IMR-90 (cell line): Measurements from ENCODE around the gene SLC10A3. TPM values are rescaled to one million over a fixed set of nuclear protein-coding genes. Genes with fewer than 3 reads are reported as not detected.

Experiments used
- ATAC-seq: fragments of 200-7000 bp; cut with Tn5 transposase; 2 replicates; pipeline ENCODE4 v1.9.1; 2020; ENCODE audit warnings: low read depth, mild to moderate bottlenecking, moderate library complexity
- BruUV-seq: library from RNA; stranded (reverse); fragments of 400-500 nt; replicated peaks from 2 replicates; lab custom pipeline; 2021; lab: Mats Ljungman, UMichigan
- CTCF ChIA-PET: fragments of 300-600 bp; formaldehyde crosslinking; extraction: SDS; loops from one replicate; lab custom pipeline; 2021; ENCODE audit warnings: antibody characterized with exemption; lab: Yijun Ruan, JAX
- POLR2A ChIA-PET: fragments of 300-600 bp; sonication (Branson Sonifier 250); formaldehyde crosslinking; loops from one replicate; lab custom pipeline; 2022; ENCODE audit warnings: antibody characterized with exemption; ENCODE audit not compliant: unreplicated experiment; lab: Charles Lee
- DNase-seq: peaks from one replicate; pipeline ENCODE4 v3.0.0; 2013
- H2AFZ ChIP-seq: replicated peaks from 2 replicates; pipeline ENCODE3; 2013; ENCODE audit warnings: low read length, mild to moderate bottlenecking; ENCODE audit not compliant: poor library complexity
- H2AK5ac ChIP-seq: 2 replicates; pipeline ENCODE4 v1.6.1; 2013; ENCODE audit warnings: low read depth, low read length, inconsistent platforms
- H2AK9ac ChIP-seq: replicated peaks from 2 replicates; pipeline ENCODE3; 2013; ENCODE audit warnings: mild to moderate bottlenecking, low read depth, low read length, moderate library complexity; ENCODE audit not compliant: poor library complexity
- H2BK120ac ChIP-seq: 2 replicates; pipeline ENCODE4 v1.6.1; 2013; ENCODE audit warnings: low read depth, low read length, inconsistent platforms
- H2BK15ac ChIP-seq: 3 replicates; pipeline ENCODE4 v1.6.1; 2013; ENCODE audit warnings: low read depth, low read length, inconsistent platforms
- H2BK20ac ChIP-seq: 2 replicates; pipeline ENCODE4 v1.6.1; 2013; ENCODE audit warnings: low read depth, mild to moderate bottlenecking, inconsistent platforms, low read length, moderate library complexity
- H2BK5ac ChIP-seq: 2 replicates; pipeline ENCODE4 v1.6.1; 2013; ENCODE audit warnings: mild to moderate bottlenecking, low read depth, low read length, inconsistent platforms; ENCODE audit not compliant: poor library complexity, severe bottlenecking
- H3K14ac ChIP-seq: replicated peaks from 2 replicates; pipeline ENCODE4 v1.6.1; 2013; ENCODE audit warnings: low read depth, low read length, inconsistent platforms
- H3K18ac ChIP-seq: 2 replicates; pipeline ENCODE4 v1.6.1; 2013; ENCODE audit warnings: low read depth, low read length, control low read depth
- H3K23ac ChIP-seq: 2 replicates; pipeline ENCODE4 v1.6.1; 2013; ENCODE audit warnings: low read depth, low read length, inconsistent platforms
- H3K27ac ChIP-seq: 2 replicates; pipeline ENCODE4 v1.5.1; 2013; ENCODE audit warnings: mild to moderate bottlenecking, control low read depth, low read length; ENCODE audit not compliant: insufficient read depth
- H3K27me3 ChIP-seq: 2 replicates; pipeline ENCODE4 v1.6.1; 2013; ENCODE audit warnings: low read length; ENCODE audit not compliant: control insufficient read depth, insufficient read depth
- H3K36me3 ChIP-seq: 2 replicates; pipeline ENCODE4 v1.6.1; 2013; ENCODE audit warnings: low read length, mixed read lengths; ENCODE audit not compliant: control insufficient read depth, insufficient read depth
- H3K4ac ChIP-seq: 2 replicates; pipeline ENCODE4 v1.6.1; 2013; ENCODE audit warnings: low read depth, low read length, inconsistent platforms
- H3K4me1 ChIP-seq: 2 replicates; pipeline ENCODE4 v1.6.1; 2013; ENCODE audit warnings: low read length, mixed read lengths; ENCODE audit not compliant: control insufficient read depth, insufficient read depth
- H3K4me2 ChIP-seq: 2 replicates; pipeline ENCODE4 v1.6.1; 2013; ENCODE audit warnings: low read depth, mild to moderate bottlenecking, control low read depth, low read length, moderate library complexity
- H3K4me3 ChIP-seq: 2 replicates; pipeline ENCODE4 v1.5.1; 2013; ENCODE audit warnings: low read depth, mild to moderate bottlenecking, control low read depth, low read length, moderate library complexity; ENCODE audit not compliant: insufficient read depth
- H3K56ac ChIP-seq: 2 replicates; pipeline ENCODE4 v1.6.1; 2013; ENCODE audit warnings: low read length, inconsistent platforms; ENCODE audit not compliant: insufficient read depth; ENCODE audit errors: extremely low read depth
- H3K79me1 ChIP-seq, 2 experiments: 2 replicates each; pipeline ENCODE4 v1.6.1; 2013; ENCODE audit warnings: low read length in 2 of 2, inconsistent platforms in 1 of 2, low read depth in 1 of 2
- H3K9ac ChIP-seq: 2 replicates; pipeline ENCODE4 v1.6.1; 2013; ENCODE audit warnings: low read depth, low read length, control low read depth
- H3K9me1 ChIP-seq: 2 replicates; pipeline ENCODE4 v1.6.1; 2013; ENCODE audit warnings: low read length, inconsistent platforms; ENCODE audit not compliant: insufficient read depth
- H3K9me3 ChIP-seq: 2 replicates; pipeline ENCODE4 v1.6.1; 2013; ENCODE audit warnings: low read length; ENCODE audit not compliant: control insufficient read depth, insufficient read depth
- H4K20me1 ChIP-seq: 2 replicates; pipeline ENCODE4 v1.6.1; 2013; ENCODE audit warnings: low read length, inconsistent platforms; ENCODE audit not compliant: insufficient read depth
- H4K5ac ChIP-seq: 2 replicates; pipeline ENCODE4 v1.6.1; 2013; ENCODE audit warnings: mild to moderate bottlenecking, low read depth, low read length, control low read depth
- H4K8ac ChIP-seq, 2 experiments: 2 replicates each; pipeline ENCODE4 v1.6.1; 2013; ENCODE audit warnings: low read depth in 2 of 2, low read length in 2 of 2, control low read depth in 1 of 2, inconsistent platforms in 1 of 2
- H4K91ac ChIP-seq: 2 replicates; pipeline ENCODE4 v1.6.1; 2013; ENCODE audit warnings: low read depth, low read length, inconsistent platforms; ENCODE audit not compliant: insufficient read depth
- BHLHE40 ChIP-seq: fragments of 150-350 bp; IDR thresholded peaks from 2 replicates; pipeline ENCODE4 v1.6.1; 2016; ENCODE audit warnings: mild to moderate bottlenecking, low read depth, low read length
- CEBPB ChIP-seq: IDR thresholded peaks from 2 replicates; pipeline ENCODE4 v1.6.1; 2012; ENCODE audit warnings: low read depth, low read length, improper control_type of control experiment
- CHD1 ChIP-seq: IDR thresholded peaks from 2 replicates; pipeline ENCODE4 v1.6.1; 2012; ENCODE audit warnings: low read depth, low read length, improper control_type of control experiment
- FOS ChIP-seq: fragments of 150-350 bp; IDR thresholded peaks from 2 replicates; pipeline ENCODE4 v1.6.1; 2016; ENCODE audit warnings: low read depth, low read length
- MAZ ChIP-seq: IDR thresholded peaks from 2 replicates; pipeline ENCODE4 v1.6.1; 2012; ENCODE audit warnings: low read depth, mild to moderate bottlenecking, low read length, improper control_type of control experiment, moderate library complexity, borderline replicate concordance
- MXI1 ChIP-seq: IDR thresholded peaks from 2 replicates; pipeline ENCODE4 v1.6.1; 2012; ENCODE audit warnings: low read depth, mild to moderate bottlenecking, low read length, moderate library complexity, borderline replicate concordance
- NFE2L2 ChIP-seq: fragments of 150-350 bp; IDR thresholded peaks from 2 replicates; pipeline ENCODE4 v1.6.1; 2016; ENCODE audit warnings: low read depth, mild to moderate bottlenecking, low read length
- POLR2A ChIP-seq: IDR thresholded peaks from 2 replicates; pipeline ENCODE4 v1.6.1; 2012; ENCODE audit warnings: mild to moderate bottlenecking, low read depth, low read length
- RAD21 ChIP-seq: IDR thresholded peaks from 2 replicates; pipeline ENCODE4 v1.6.1; 2012; ENCODE audit warnings: low read length, improper control_type of control experiment
- RCOR1 ChIP-seq: IDR thresholded peaks from 2 replicates; pipeline ENCODE4 v1.6.1; 2012; ENCODE audit warnings: mild to moderate bottlenecking, low read length, improper control_type of control experiment; ENCODE audit not compliant: insufficient replicate concordance
- SMC3 ChIP-seq: fragments of 150-350 bp; IDR thresholded peaks from 2 replicates; pipeline ENCODE4 v1.6.1; 2016; ENCODE audit warnings: low read depth, mild to moderate bottlenecking, antibody characterized with exemption, low read length, moderate library complexity
- WGBS, 2 experiments: methylation state at CpG; one replicate each; pipeline versions ENCODE4 v1.1.5 to v1.1.7; 2013; ENCODE audit warnings: missing lambda C conversion rate in 2 of 2; ENCODE audit not compliant: insufficient read length in 1 of 2; ENCODE audit errors: extremely low coverage in 2 of 2; 5-methylcytosine and 5-hydroxymethylcytosine counted together
- dilution Hi-C: fragments of 300-500 bp; cut with HindIII; formaldehyde crosslinking; loops from one replicate; pipeline ENCODE4 v1.14.3; 2018; ENCODE audit warnings: low sequenced_read_pairs; ENCODE audit not compliant: unreplicated experiment
- in situ Hi-C: fragments of 300-500 bp; cut with MboI; formaldehyde crosslinking; loops from 3 replicates; pipeline ENCODE4 v1.14.3; 2019; ENCODE audit warnings: low sequenced_read_pairs, inconsistent platforms, mixed read lengths
- intact Hi-C: fragments of 100-400 bp; cut with micrococcal nuclease; formaldehyde crosslinking; loops from 2 replicates; pipeline ENCODE4 v1.10.0; 2022
- polyA plus RNA-seq, 3 experiments: library from polyadenylated mRNA; depleted of rRNA; stranded (reverse); fragments of >200 nt; gene quantifications; 2 replicates each; pipeline ENCODE4 v1.2.3, GENCODE V29; 2012; ENCODE audit warnings: low replicate concordance in 1 of 3
- total RNA-seq: library from RNA; depleted of rRNA; stranded (reverse); fragments of >200 nt; gene quantifications from 2 replicates; pipeline ENCODE4 v1.2.3, GENCODE V29; 2012
- TF ChIP-seq, protein P1 (sequence below): fragments of 150-350 bp; IDR thresholded peaks from 2 replicates; pipeline ENCODE4 v1.6.1; 2017; ENCODE audit warnings: mild to moderate bottlenecking, antibody characterized with exemption, low read length, low read depth
- TF ChIP-seq, protein P2 (sequence below): fragments of 150-350 bp; IDR thresholded peaks from 2 replicates; pipeline ENCODE4 v1.6.1; 2016; ENCODE audit warnings: low read depth, mild to moderate bottlenecking, low read length, moderate library complexity, borderline replicate concordance

Gene SLC10A3
- total and polyA plus RNA-seq, 2 of the 4 experiments (the other 2 are of a cell fraction) = 15.2 to 24.6 TPM

DNA sequence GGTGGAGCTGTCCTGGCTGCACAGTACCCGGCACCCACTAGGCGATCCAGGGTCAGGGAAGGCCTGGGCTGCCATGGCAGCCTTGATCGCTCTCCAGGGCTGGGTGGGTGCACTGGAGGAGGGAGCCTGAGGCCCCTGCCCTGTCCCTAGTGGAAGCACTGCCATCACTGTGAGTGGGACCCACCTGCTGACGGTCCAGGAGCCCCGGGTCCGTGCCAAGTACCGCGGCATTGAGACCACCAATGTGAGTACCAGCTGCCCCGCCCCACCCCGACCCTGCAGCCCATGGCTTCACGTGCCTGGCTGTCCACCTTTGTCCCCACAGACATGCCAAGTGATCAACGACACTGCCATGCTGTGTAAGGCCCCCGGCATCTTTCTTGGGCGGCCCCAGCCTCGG lies 23.5 kb downstream of the SLC10A3 start:
- Histone ChIP-seq H2AFZ (no peak overlapping the region), H3K56ac (no peak overlapping the region), H3K79me1 (peaks cover 0 to 9% of the 10 kb centered on the region in 2 experiments; a peak in 2 of 4 replicates), H3K9me3 (no peaks in the 10 kb centered on the region; the same call in 1 of the 2 replicates), H3K27me3 (no peaks in the 10 kb centered on the region), H3K4me1 (no peaks in the 10 kb centered on the region), H2BK15ac (no peak overlapping the region), H4K20me1 (peaks cover 14% of the 10 kb centered on the region), H4K8ac (no peak overlapping the region), H3K4me3 (no peak overlapping the region), H3K9me1 (no peaks in the 10 kb centered on the region), H2AK5ac (no peak overlapping the region), H3K14ac (no peak overlapping the region), H3K18ac (no peak overlapping the region), H3K23ac (no peak overlapping the region), H3K9ac (no peak overlapping the region), H4K91ac (no peak overlapping the region), H3K36me3 (peaks cover 82% of the 10 kb centered on the region), H2BK5ac (no peak overlapping the region), H2BK120ac (no peak overlapping the region), H2AK9ac (no peak overlapping the region), H3K4me2 (no peak overlapping the region), H3K27ac (no peak overlapping the region), H4K5ac (no peak overlapping the region), H3K4ac (no peak overlapping the region), H2BK20ac (no peak overlapping the region)
- in situ Hi-C loops = no loop called here
- TF ChIP-seq SMC3 (no peak), BHLHE40 (no peak), MAZ (no peak), MXI1 (no peak), POLR2A (no peak), NFE2L2 (no peak), RAD21 (no peak), CEBPB (no peak), CHD1 (no peak), FOS (no peak), RCOR1 (no peak)
- TF ChIP-seq, protein P1, sequence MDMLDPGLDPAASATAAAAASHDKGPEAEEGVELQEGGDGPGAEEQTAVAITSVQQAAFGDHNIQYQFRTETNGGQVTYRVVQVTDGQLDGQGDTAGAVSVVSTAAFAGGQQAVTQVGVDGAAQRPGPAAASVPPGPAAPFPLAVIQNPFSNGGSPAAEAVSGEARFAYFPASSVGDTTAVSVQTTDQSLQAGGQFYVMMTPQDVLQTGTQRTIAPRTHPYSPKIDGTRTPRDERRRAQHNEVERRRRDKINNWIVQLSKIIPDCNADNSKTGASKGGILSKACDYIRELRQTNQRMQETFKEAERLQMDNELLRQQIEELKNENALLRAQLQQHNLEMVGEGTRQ = no peak
- TF ChIP-seq, protein P2, sequence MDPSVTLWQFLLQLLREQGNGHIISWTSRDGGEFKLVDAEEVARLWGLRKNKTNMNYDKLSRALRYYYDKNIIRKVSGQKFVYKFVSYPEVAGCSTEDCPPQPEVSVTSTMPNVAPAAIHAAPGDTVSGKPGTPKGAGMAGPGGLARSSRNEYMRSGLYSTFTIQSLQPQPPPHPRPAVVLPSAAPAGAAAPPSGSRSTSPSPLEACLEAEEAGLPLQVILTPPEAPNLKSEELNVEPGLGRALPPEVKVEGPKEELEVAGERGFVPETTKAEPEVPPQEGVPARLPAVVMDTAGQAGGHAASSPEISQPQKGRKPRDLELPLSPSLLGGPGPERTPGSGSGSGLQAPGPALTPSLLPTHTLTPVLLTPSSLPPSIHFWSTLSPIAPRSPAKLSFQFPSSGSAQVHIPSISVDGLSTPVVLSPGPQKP = no peak
- dilution Hi-C loops = no loop called here
- DNase-seq = no peak
- ATAC-seq = no peak
- no TSS peak for BruUV-seq
- 88% methylated on average over 8 of the region's 15 CpGs; no CpG with 5 or more reads in 1 of the 2 experiments for WGBS, 2 experiments
- ChIA-PET POLR2A (no interaction called here), CTCF (no interaction called here)
- intact Hi-C loops = no loop called here
